ENCODE measurements around the gene MADCAM1. TPM values are rescaled to one million over a fixed set of nuclear protein-coding genes. Genes with fewer than 3 reads are reported as not detected.

MADCAM1 gene
- total RNA-seq, 1 donor from 2014 or later, result 1.2 TPM

DNA sequence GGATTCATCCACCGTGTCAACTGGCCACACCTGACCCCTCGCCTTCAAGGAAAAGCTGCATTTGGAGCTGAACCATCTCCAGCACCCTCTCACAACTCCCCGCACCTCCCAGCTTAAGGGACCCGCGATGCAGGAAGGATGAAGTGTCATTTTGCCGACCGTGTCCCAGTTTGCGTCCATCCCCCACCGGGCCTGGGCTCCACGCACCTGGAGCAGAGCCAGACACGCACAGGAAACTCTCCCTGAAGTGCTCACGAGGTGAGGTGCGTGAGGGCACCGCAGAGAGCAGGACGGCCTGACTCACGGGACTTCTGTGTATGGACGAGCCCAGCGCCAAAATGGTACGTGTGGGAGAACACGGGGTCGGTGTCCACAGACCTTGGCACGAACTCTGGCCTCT lies 42.7 kb upstream of the MADCAM1 start:
- H3K9me3 ChIP-seq, result no peaks in the 10 kb centered on the region
- TF ChIP-seq, protein P1, sequence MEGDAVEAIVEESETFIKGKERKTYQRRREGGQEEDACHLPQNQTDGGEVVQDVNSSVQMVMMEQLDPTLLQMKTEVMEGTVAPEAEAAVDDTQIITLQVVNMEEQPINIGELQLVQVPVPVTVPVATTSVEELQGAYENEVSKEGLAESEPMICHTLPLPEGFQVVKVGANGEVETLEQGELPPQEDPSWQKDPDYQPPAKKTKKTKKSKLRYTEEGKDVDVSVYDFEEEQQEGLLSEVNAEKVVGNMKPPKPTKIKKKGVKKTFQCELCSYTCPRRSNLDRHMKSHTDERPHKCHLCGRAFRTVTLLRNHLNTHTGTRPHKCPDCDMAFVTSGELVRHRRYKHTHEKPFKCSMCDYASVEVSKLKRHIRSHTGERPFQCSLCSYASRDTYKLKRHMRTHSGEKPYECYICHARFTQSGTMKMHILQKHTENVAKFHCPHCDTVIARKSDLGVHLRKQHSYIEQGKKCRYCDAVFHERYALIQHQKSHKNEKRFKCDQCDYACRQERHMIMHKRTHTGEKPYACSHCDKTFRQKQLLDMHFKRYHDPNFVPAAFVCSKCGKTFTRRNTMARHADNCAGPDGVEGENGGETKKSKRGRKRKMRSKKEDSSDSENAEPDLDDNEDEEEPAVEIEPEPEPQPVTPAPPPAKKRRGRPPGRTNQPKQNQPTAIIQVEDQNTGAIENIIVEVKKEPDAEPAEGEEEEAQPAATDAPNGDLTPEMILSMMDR (IDR thresholded peaks at IDR 0.05), result no peak
- ATAC-seq, result no peak
- H3K4me3 ChIP-seq, result no peak overlapping the region
- DNase-seq, result peak; percentile 34
- intact Hi-C loops (cut with DNase I), result no loop called here
- no peak overlapping the region for H3K27ac ChIP-seq
- H3K4me1 ChIP-seq, result no peaks in the 10 kb centered on the region
- no peaks in the 10 kb centered on the region for H3K36me3 ChIP-seq
- H3K27me3 ChIP-seq, result no peaks in the 10 kb centered on the region

GRCh38 chr19:455031-455705 lies 41.1 kb upstream of the MADCAM1 start:
- intact Hi-C loops (cut with DNase I), result no loop called here
- H3K27me3 ChIP-seq, result no peaks in the 10 kb centered on the region
- H3K4me1 ChIP-seq, result no peaks in the 10 kb centered on the region
- no peaks in the 10 kb centered on the region for H3K9me3 ChIP-seq
- DNase-seq, result no peak
- H3K4me3 ChIP-seq, result no peak overlapping the region
- ATAC-seq, result no peak
- TF ChIP-seq, protein P1 (IDR thresholded peaks at IDR 0.05), result no peak
- H3K27ac ChIP-seq, result no peak overlapping the region
- no peaks in the 10 kb centered on the region for H3K36me3 ChIP-seq

DNA sequence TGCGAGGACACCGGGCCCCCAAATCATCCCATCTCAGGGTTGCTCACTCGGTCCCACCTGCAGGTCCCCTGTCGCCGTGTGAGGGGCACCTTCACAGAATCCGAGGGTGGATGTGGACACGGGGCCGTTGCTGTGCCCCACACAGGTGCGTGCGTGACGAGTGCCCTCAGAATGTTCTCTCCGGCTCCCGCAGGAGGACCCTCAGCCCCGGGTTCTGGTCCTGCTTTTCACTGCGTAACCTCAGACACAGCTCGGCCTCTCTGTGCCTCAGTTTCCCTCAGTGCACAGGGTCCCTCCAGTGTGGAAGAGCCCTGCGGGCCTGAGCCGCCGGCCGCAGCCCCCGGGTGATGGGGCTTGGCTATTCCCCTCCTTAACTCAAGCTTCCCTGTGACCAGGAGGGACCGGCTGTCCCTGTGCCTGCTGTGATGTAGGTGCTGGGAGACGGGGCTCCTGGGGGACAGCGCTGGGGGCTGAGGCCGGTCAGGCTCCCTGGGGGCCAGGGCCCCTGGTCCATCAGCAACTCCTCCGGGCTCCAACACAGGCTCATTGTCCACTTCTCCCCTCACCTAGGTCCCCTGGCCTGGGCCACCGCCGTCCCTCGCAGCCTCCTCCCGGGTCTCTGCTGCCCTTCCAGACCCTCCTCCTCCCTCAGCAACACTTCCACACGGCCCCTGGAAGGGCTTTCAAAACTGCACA lies 40.3 kb upstream of the MADCAM1 start:
- no peak overlapping the region for H3K27ac ChIP-seq
- TF ChIP-seq, protein P1 (IDR thresholded peaks at IDR 0.05), result no peak
- intact Hi-C loops (cut with DNase I), result no loop called here
- DNase-seq (no peak), ATAC-seq (no peak)
- H3K27me3 ChIP-seq, result no peaks in the 10 kb centered on the region
- no peaks in the 10 kb centered on the region for H3K36me3 ChIP-seq
- no peaks in the 10 kb centered on the region for H3K4me1 ChIP-seq
- no peak overlapping the region for H3K4me3 ChIP-seq
- H3K9me3 ChIP-seq, result no peaks in the 10 kb centered on the region

GRCh38 chr19:456547-457110 lies 39.7 kb upstream of the MADCAM1 start:
- DNase-seq (no peak), ATAC-seq (no peak)
- H3K4me1 ChIP-seq, result peaks cover 6% of the 10 kb centered on the region
- intact Hi-C loops (cut with DNase I), result no loop called here
- H3K27me3 ChIP-seq, result no peaks in the 10 kb centered on the region
- TF ChIP-seq, protein P1 (IDR thresholded peaks at IDR 0.05), result no peak
- no peak overlapping the region for H3K4me3 ChIP-seq
- H3K9me3 ChIP-seq, result no peaks in the 10 kb centered on the region
- H3K36me3 ChIP-seq, result no peaks in the 10 kb centered on the region
- no peak overlapping the region for H3K27ac ChIP-seq

DNA sequence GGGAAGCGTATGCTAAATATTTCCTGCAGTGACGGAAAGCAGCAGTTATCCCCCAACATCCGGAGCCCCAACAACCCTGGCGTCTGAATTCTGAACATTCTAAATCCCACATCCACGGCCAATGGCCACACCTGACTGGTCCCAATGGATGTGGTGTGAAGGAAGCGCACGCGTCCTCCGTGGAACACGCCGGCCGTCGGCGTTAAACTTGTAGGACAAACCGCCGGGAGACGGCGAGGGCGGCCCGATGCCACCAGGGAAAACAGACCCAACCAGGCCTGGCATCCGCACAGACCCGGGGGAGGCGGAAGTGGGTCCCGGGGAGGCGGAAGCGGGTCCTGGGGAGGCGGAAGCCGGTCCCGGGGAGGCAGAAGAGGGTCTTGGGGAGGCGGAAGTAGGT lies 38.6 kb upstream of the MADCAM1 start:
- no peak for DNase-seq
- no peak overlapping the region for H3K27ac ChIP-seq
- no peaks in the 10 kb centered on the region for H3K36me3 ChIP-seq
- H3K9me3 ChIP-seq, result no peaks in the 10 kb centered on the region
- intact Hi-C loops (cut with DNase I), result no loop called here
- ATAC-seq, result no peak
- H3K27me3 ChIP-seq, result no peaks in the 10 kb centered on the region
- TF ChIP-seq, protein P1 (IDR thresholded peaks at IDR 0.05), result no peak
- H3K4me3 ChIP-seq, result no peak overlapping the region
- peaks cover 11% of the 10 kb centered on the region for H3K4me1 ChIP-seq
